ENCODE results near the gene TCF19.
A peak's percentile ranks its signal among the peaks of the same experiment; 100 is the strongest.

The TCF19 gene

GRCh38 chr6:31158140-31158862 is at the start of gene TCF19:
Gene TCF19 (plus strand): TSS chr6:31158589. CDS start chr6:31159470, 881 bp downstream.
- DNase-seq = peak; percentile 93

- DNase-seq = no peak
These were observed 47.4 kb upstream of the TCF19 start for GRCh38 chr6:31110825-31111582.

GRCh38 chr6:31111712-31112111 is 46.7 kb upstream of the TCF19 start:
- no peak for DNase-seq

GRCh38 chr6:31112478-31112877 is 45.9 kb upstream of the TCF19 start, which contains the start of gene C6orf15:
Gene C6orf15 (minus strand): TSS chr6:31112575. CDS start chr6:31112555, 20 bp downstream.
- DNase-seq = no peak

GRCh38 chr6:31113861-31114540 is 44.4 kb upstream of the TCF19 start:
- DNase-seq = no peak

GRCh38 chr6:31114541-31114878 is 43.9 kb upstream of the TCF19 start, which contains the start of gene PSORS1C1:
Gene PSORS1C1 (plus strand): TSS chr6:31114800. CDS start chr6:31129633, 14,833 bp downstream.
- DNase-seq = no peak

- DNase-seq = no peak
These were observed 43.2 kb upstream of the TCF19 start for GRCh38 chr6:31114970-31115849.

- DNase-seq = no peak
These were observed 42.3 kb upstream of the TCF19 start for GRCh38 chr6:31115941-31116560.

- no peak for DNase-seq
These were observed 41.6 kb upstream of the TCF19 start for GRCh38 chr6:31116661-31117385.

- no peak for DNase-seq
These were observed 40.2 kb upstream of the TCF19 start for GRCh38 chr6:31118178-31118577.

GRCh38 chr6:31120151-31120915 is 38.1 kb upstream of the TCF19 start, which contains the start of gene CDSN:
Gene CDSN (minus strand): TSS chr6:31120446. CDS start chr6:31120419, 27 bp downstream.
- DNase-seq = no peak

- DNase-seq = no peak
These were observed 37.1 kb upstream of the TCF19 start for GRCh38 chr6:31121131-31121790.

- no peak for DNase-seq
These were observed 35.3 kb upstream of the TCF19 start for GRCh38 chr6:31122791-31123706.

- no peak for DNase-seq
These were observed 33.2 kb upstream of the TCF19 start for GRCh38 chr6:31125162-31125561.

- no peak for DNase-seq
These were observed 32.6 kb upstream of the TCF19 start for GRCh38 chr6:31125586-31126363.

GRCh38 chr6:31126396-31127175 is 31.8 kb upstream of the TCF19 start:
- no peak for DNase-seq

- DNase-seq = no peak
These were observed 30.2 kb upstream of the TCF19 start for GRCh38 chr6:31128093-31128676.

Data from NCI-H1436 treated with DMSO at 0.1 percent for 48 hours (cell line).